PC-3 (cell line): ENCODE results near the gene SEMA3B. TPM values are rescaled to one million over a fixed set of nuclear protein-coding genes. Genes with fewer than 3 reads are reported as not detected.
A peak's percentile ranks its signal among the peaks of the same experiment; 100 is the strongest.

Source experiments
- ATAC-seq: fragments of 200-7000 bp; cut with Tn5 transposase; 2 replicates; pipeline ENCODE4 v1.9.1; 2020; ENCODE audit warnings: mild to moderate bottlenecking, moderate library complexity
- BruUV-seq: library from RNA; stranded (reverse); fragments of 400-500 nt; replicated peaks from 2 replicates; lab custom pipeline; 2021; lab: Mats Ljungman, UMichigan
- CTCF ChIA-PET: fragments of 300-600 bp; sonication (Branson Sonifier 250); formaldehyde crosslinking; loops from one replicate; lab custom pipeline; 2022; ENCODE audit warnings: antibody characterized with exemption; lab: Charles Lee
- POLR2A ChIA-PET: fragments of 300-600 bp; sonication (Branson Sonifier 250); formaldehyde crosslinking; loops from one replicate; lab custom pipeline; 2022; ENCODE audit warnings: antibody characterized with exemption; ENCODE audit not compliant: unreplicated experiment; lab: Charles Lee
- DNase-seq: peaks from one replicate; pipeline ENCODE4 v3.0.0-alpha.2; 2015
- H2AFZ ChIP-seq: fragments of 300-600 bp; sonication (generic); 2 replicates; pipeline ENCODE4 v1.6.0; 2016; ENCODE audit warnings: antibody characterized with exemption, low read length
- H3F3A ChIP-seq: fragments of 300-600 bp; sonication (generic); one replicate; pipeline ENCODE4 v1.6.0; 2017; ENCODE audit warnings: antibody characterized with exemption, low read length, control low read depth, mild to moderate bottlenecking; ENCODE audit not compliant: unreplicated experiment
- H3K27ac ChIP-seq: fragments of 300-600 bp; sonication (generic); 2 replicates; pipeline ENCODE4 v1.5.1; 2016; ENCODE audit warnings: mild to moderate bottlenecking, low read length
- H3K27me3 ChIP-seq: fragments of 300-600 bp; sonication (generic); 2 replicates; pipeline ENCODE4 v1.6.1; 2016; ENCODE audit warnings: low read length, mixed read lengths
- H3K36me3 ChIP-seq: fragments of 300-600 bp; sonication (generic); 2 replicates; pipeline ENCODE4 v1.6.1; 2016; ENCODE audit warnings: low read depth, mixed run types, low read length, mixed read lengths
- H3K4me1 ChIP-seq: fragments of 300-600 bp; sonication (generic); 2 replicates; pipeline ENCODE4 v1.5.1; 2016; ENCODE audit warnings: low read length; ENCODE audit not compliant: insufficient read depth
- H3K4me2 ChIP-seq: fragments of 300-600 bp; sonication (generic); 2 replicates; pipeline ENCODE4 v1.6.0; 2016; ENCODE audit warnings: low read length
- H3K4me3 ChIP-seq: fragments of 300-600 bp; sonication (generic); 2 replicates; pipeline ENCODE4 v1.5.1; 2016; ENCODE audit warnings: mild to moderate bottlenecking, low read length, mixed read lengths
- H3K79me2 ChIP-seq: fragments of 300-600 bp; sonication (generic); 2 replicates; pipeline ENCODE4 v1.6.1; 2017; ENCODE audit warnings: low read length, mixed read lengths
- H3K9ac ChIP-seq: fragments of 300-600 bp; sonication (generic); 2 replicates; pipeline ENCODE4 v1.6.0; 2016; ENCODE audit warnings: mild to moderate bottlenecking, low read length
- H3K9me2 ChIP-seq: fragments of 300-600 bp; sonication (generic); replicated peaks from 2 replicates; pipeline ENCODE4 v1.6.1; 2016; ENCODE audit warnings: mixed run types, low read length, mixed read lengths
- H3K9me3 ChIP-seq: fragments of 300-600 bp; sonication (generic); 2 replicates; pipeline ENCODE4 v1.6.1; 2016; ENCODE audit warnings: low read length, mixed read lengths
- H4K20me1 ChIP-seq: fragments of 300-600 bp; sonication (generic); 2 replicates; pipeline ENCODE4 v1.6.1; 2016; ENCODE audit warnings: low read length, mixed read lengths
- CTCF ChIP-seq: fragments of 300-600 bp; sonication (generic); conservative IDR thresholded peaks from 2 replicates; pipeline ENCODE4 v1.5.1; 2017; ENCODE audit warnings: antibody characterized with exemption, low read depth, mild to moderate bottlenecking, low read length
- EZH2 ChIP-seq: fragments of 300-600 bp; sonication (generic); IDR thresholded peaks from one replicate; pipeline ENCODE4 v1.6.1; 2017; ENCODE audit warnings: antibody characterized with exemption, mild to moderate bottlenecking, low read length; ENCODE audit not compliant: unreplicated experiment
- EZH2phosphoT487 ChIP-seq: fragments of 300-600 bp; sonication (generic); IDR thresholded peaks from 2 replicates; pipeline ENCODE4 v1.6.1; 2018; ENCODE audit warnings: mild to moderate bottlenecking, antibody characterized with exemption, low read length, borderline replicate concordance
- intact Hi-C: fragments of 100-400 bp; cut with micrococcal nuclease; formaldehyde crosslinking; loops from 2 replicates; pipeline ENCODE4 v1.9.0; 2023
- total RNA-seq: library from RNA; depleted of rRNA; stranded (reverse); fragments of >200 nt; gene quantifications from 2 replicates; pipeline ENCODE4 v1.2.3, GENCODE V29; 2014

SEMA3B gene
- total RNA-seq, 1 experiment from 2014 or later, result 40.1 TPM

DNA sequence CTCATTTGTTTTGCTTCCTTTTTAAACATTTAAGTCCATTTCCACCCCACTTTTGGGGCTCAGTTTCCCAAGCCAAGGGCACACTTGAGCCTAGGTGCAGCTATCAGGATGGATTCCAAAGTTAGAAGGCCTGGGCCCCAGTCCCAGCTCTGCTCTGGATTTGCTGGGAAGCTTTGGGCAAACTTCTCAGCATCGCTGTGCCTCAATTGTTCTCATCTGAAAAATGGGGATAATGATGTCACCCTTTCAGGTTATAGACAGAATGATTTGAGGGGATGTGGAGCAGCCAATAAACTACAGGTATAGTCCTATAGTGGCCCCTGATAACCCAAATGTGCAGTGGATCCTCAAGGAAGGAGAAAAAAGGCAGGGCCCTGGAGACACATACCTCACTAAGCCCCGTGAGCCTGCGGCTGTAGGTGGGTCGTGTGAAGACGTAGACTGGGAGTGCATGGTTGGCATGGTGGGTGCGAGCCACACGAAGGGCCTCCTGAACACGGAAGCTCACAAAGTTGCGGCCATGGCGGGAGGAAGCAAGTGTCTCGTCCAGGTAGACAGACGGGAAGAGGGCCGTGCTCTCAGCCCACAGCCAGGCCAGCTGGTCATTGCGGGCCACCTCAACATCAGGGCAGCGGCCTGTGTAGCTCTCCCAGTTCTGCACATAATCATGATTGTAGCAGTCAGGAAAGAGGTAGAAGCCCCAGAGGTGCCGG, 50.4 kb downstream of the SEMA3B start:
- ChIA-PET POLR2A (no interaction called here), CTCF (no interaction called here)

DNA sequence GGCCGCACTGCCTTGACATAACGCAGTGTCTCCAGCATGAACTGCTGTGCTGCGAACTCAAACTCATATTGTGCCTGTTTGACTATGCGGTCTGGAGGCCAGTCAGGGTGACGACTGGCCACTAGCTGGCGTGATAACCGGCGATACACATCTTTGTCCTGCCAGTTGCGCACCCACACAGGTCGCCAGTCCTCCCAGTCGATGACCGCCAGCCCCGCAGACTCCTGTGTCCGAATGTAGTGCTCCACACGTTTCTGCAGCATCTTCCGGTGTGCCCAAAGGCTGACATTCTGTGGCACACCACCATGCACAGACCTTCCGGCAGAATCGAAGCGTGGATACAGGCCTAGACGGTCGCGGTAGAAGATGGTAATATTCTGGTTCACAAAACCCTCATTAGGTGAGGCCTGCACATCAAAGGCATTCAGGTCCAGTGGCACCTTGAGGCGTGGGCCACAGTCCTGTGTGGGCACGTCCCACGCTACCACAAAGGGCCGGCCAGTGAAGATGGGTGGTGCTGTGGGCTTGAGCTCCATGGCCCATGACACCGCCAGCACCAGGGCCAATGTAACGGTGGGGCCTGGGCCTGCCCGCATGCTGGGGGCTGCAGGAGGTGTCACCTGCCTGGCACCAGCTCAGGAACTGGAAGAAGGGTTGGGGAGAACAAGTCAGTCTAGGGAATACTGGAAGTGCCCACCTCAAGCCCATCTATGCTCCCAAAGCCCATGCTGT, 51.1 kb downstream of the SEMA3B start:
- ATAC-seq (no peak), DNase-seq (no peak)
- Histone ChIP-seq H3K36me3 (peaks cover 6% of the 10 kb centered on the region), H3F3A (peaks cover 13% of the 10 kb centered on the region), H3K27me3 (no peaks in the 10 kb centered on the region), H4K20me1 (no peaks in the 10 kb centered on the region), H3K4me3 (peak overlapping the region; percentile 97), H3K4me1 (peaks cover 48% of the 10 kb centered on the region), H3K9me3 (no peaks in the 10 kb centered on the region), H2AFZ (no peak overlapping the region), H3K9me2 (no peaks in the 10 kb centered on the region), H3K27ac (peak overlapping the region; percentile 86), H3K79me2 (peaks cover 33% of the 10 kb centered on the region), H3K4me2 (peak overlapping the region; percentile 99), H3K9ac (peak overlapping the region; percentile 93)
- intact Hi-C loops, result loop anchor here (5.0 kb wide), 1 partner anchor 123 kb away; no protein-coding TSS in a partner anchor
- TF ChIP-seq EZH2phosphoT487 (no peak), EZH2 (no peak), CTCF (no peak)
- BruUV-seq, result no TSS peak
- ChIA-PET POLR2A (no interaction called here), CTCF (no interaction called here)

More for the DNA sequence above, 50.4 kb downstream of the SEMA3B start:
- no peak overlapping the region for H3K9ac ChIP-seq
- no peaks in the 10 kb centered on the region for H3K9me2 ChIP-seq
- H3K79me2 ChIP-seq, result peaks cover 35% of the 10 kb centered on the region
- H3K4me2 ChIP-seq, result peak overlapping the region; percentile 88
- H3K9me3 ChIP-seq, result no peaks in the 10 kb centered on the region
- ATAC-seq (no peak), DNase-seq (no peak)
- peaks cover 13% of the 10 kb centered on the region for H3F3A ChIP-seq
- H3K27ac ChIP-seq, result no peak overlapping the region
- TF ChIP-seq CTCF, result no peak
- intact Hi-C loops, result no loop called here
- no peak overlapping the region for H3K4me3 ChIP-seq
- no peak overlapping the region for H2AFZ ChIP-seq
- no peaks in the 10 kb centered on the region for H4K20me1 ChIP-seq
- H3K36me3 ChIP-seq, result peaks cover 6% of the 10 kb centered on the region
- H3K27me3 ChIP-seq, result no peaks in the 10 kb centered on the region
- no TSS peak for BruUV-seq
- peaks cover 48% of the 10 kb centered on the region for H3K4me1 ChIP-seq
